ENCODE data around the gene HCAR1. TPM values are rescaled to one million over a fixed set of nuclear protein-coding genes. Genes with fewer than 3 reads are reported as not detected.
"Not testable (repeated sequence)": the region's sequence is repeated elsewhere in the genome, so short reads cannot be mapped to it uniquely, and the experiment has no call there.

HCAR1 gene
- total and polyA plus RNA-seq, 5 donors, result 0.08 to 0.20 (median 0.12) TPM; not detected in 1

DNA sequence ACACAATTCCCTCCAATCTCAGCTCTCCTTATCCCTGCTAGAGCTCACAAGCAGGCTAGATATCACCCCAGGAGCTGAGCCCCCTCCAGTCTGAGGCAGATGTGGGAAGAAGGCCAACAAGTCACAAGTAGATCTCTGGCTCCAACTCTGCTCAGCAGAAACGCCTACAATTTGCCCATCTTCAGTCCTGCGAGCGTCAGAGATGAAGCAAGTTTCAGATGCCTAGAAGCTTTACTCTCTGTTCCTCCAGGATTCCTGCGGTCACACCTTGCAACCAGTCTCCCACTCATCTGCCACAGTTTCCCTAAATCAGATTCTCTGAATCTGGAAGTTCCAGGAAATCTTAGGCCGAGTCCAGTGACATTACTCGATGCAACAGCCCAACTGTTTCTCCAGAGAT lies 15.4 kb downstream of the HCAR1 start:
- WGBS, result 69% methylated on average over 6 of the region's 6 CpGs
- H3K4me1 ChIP-seq (ENCODE audit: control insufficient read depth, insufficient read depth, low read length); DNase-seq; ATAC-seq; H3K9me3 ChIP-seq (ENCODE audit: control insufficient read depth, low read length); H3K27ac ChIP-seq (ENCODE audit: low read length); intact Hi-C loops (cut with DNase I); H3K27me3 ChIP-seq (ENCODE audit: control insufficient read depth, insufficient read depth); H3K4me3 ChIP-seq (ENCODE audit: low read length): not testable (repeated sequence)

DNA sequence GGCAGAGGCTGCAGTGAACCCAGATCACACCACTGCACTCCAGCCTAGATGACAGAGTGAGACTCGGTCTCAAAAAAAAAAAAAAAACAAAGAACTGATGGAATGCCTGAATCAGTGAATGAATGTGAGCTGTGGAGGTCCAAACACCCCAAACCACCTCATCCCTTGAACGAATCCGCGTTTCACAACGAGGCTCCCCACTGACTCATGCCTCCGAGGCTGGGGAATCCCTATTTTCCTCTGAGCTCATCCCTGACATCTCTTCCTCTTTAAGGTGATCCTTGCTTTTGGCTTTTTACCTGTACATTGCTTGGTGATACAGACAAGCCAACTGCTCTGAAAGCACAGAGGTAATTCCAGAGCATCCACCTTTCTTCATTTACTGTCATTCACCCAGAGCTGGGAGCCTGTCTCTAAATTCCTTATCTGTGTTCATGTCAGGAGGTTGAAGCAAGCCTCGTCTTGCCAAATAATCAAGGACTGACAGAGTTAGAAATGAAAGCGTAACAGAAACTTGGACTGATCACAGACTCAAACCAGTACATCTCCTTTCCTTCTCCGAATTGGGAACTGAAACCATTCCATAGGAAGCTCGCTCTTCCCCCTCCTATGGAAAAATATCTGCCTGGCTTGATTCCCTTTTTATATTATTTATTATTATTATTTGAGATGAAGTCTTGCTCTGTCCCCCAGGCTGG lies 17.0 kb downstream of the HCAR1 start:
- intact Hi-C loops (cut with DNase I); DNase-seq; H3K27ac ChIP-seq (ENCODE audit: low read length); H3K4me3 ChIP-seq (ENCODE audit: low read length); H3K4me1 ChIP-seq (ENCODE audit: control insufficient read depth, insufficient read depth, low read length); H3K27me3 ChIP-seq (ENCODE audit: control insufficient read depth, insufficient read depth); H3K9me3 ChIP-seq (ENCODE audit: control insufficient read depth, low read length): not testable (repeated sequence)
- ATAC-seq, result peak in 1 of 2 donors; percentile 29
- WGBS, result 52% methylated on average over 3 of the region's 10 CpGs

DNA sequence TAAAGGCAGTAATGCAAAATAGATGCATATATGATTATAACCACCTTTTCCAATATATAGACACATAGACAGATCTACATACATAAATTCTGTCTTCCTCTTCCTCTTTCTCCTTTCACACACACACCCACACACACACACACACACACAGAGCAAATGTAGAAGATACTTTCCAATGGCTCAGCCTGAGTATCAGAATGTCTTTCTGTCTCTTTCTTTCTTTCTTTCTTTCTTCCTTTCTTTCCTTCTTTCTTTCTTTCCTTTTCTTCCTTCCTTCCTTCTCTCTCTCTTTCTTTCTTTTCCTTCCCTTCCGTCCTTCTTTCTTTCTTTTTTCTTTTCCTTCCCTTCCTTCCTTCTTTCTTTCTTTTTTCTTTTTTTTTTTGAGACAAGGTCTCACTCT lies 19.4 kb downstream of the HCAR1 start:
- H3K27ac ChIP-seq (ENCODE audit: low read length); H3K27me3 ChIP-seq (ENCODE audit: control insufficient read depth, insufficient read depth); H3K9me3 ChIP-seq (ENCODE audit: control insufficient read depth, low read length); H3K4me1 ChIP-seq (ENCODE audit: control insufficient read depth, insufficient read depth, low read length); H3K4me3 ChIP-seq (ENCODE audit: low read length); intact Hi-C loops (cut with DNase I); ATAC-seq: not testable (repeated sequence)
- peak in 1 of 3 donors; percentile 6 for DNase-seq
- 74% methylated on average over 1 of the region's 1 CpG for WGBS

DNA sequence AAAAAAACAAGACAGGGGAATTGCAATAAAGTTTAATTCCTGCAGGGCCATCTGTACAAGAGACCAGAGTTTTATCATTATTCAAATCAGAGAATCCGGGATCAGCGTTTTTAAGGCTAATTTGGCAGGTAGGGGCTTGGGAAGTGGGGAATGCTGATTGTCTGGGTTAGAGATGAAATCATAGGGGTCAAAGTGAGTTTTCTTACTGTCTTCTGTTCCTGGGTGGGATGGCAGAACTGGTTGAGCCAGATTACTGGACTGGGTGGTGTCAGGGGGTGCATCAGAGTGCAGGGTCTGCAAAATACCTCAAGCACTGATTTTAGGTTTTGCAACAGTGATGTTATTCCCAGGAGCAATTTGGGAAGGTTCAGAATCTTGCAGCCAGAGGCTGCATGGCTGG lies 20.3 kb downstream of the HCAR1 start:
- H3K9me3 ChIP-seq (ENCODE audit: control insufficient read depth, low read length); H3K27me3 ChIP-seq (ENCODE audit: control insufficient read depth, insufficient read depth); H3K4me3 ChIP-seq (ENCODE audit: low read length); H3K4me1 ChIP-seq (ENCODE audit: control insufficient read depth, insufficient read depth, low read length); intact Hi-C loops (cut with DNase I); DNase-seq; ATAC-seq; H3K27ac ChIP-seq (ENCODE audit: low read length): not testable (repeated sequence)
- WGBS, result 67% methylated on average over 2 of the region's 2 CpGs

DNA sequence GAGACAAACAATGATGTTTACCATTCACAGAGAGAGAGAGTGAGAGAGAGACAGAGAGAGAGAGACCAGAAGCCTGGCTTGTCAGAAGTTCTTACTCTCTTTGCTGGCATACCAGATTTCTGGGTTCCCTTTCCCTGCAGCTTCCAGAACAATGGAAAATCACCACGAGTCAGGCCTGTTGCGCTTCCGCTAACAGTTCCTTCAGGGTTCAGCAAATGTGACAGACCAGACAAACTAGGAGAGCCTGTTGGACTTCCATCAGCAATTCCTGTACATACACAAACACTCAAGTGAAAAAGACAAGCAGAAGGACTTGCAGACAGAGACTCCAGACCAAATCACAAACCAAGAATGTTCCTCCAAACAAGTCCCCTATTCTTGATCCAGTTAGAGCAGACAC lies 21.4 kb downstream of the HCAR1 start:
- WGBS, result no CpG with 5 or more reads among the region's 3 CpGs
- H3K4me3 ChIP-seq (ENCODE audit: low read length); H3K27me3 ChIP-seq (ENCODE audit: control insufficient read depth, insufficient read depth); H3K4me1 ChIP-seq (ENCODE audit: control insufficient read depth, insufficient read depth, low read length); intact Hi-C loops (cut with DNase I); H3K9me3 ChIP-seq (ENCODE audit: control insufficient read depth, low read length); ATAC-seq; H3K27ac ChIP-seq (ENCODE audit: low read length); DNase-seq: not testable (repeated sequence)

DNA sequence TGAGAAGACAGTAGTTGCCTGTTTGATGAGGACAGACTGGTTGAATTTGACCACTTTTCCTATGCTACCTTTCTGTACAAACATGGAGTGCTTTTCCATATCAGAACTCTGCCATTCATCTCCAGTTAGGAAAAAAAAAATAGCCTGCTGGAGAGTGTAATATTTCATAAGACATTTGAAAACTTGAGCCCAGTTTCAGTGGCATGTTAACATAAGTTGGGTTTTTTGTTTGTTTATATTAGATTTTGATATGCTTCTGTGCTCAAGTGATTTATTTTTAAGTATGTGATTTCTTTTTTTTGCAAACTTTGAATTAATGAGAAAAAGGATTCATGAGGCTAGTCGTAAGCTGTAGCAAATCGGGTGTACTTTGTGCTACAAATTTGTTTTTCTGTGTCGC lies 26.8 kb downstream of the HCAR1 start:
- DNase-seq; intact Hi-C loops (cut with DNase I); H3K9me3 ChIP-seq (ENCODE audit: control insufficient read depth, low read length); H3K27me3 ChIP-seq (ENCODE audit: control insufficient read depth, insufficient read depth); H3K4me3 ChIP-seq (ENCODE audit: low read length); H3K4me1 ChIP-seq (ENCODE audit: control insufficient read depth, insufficient read depth, low read length); ATAC-seq; H3K27ac ChIP-seq (ENCODE audit: low read length): not testable (repeated sequence)
- 87% methylated on average over 3 of the region's 3 CpGs for WGBS

DNA sequence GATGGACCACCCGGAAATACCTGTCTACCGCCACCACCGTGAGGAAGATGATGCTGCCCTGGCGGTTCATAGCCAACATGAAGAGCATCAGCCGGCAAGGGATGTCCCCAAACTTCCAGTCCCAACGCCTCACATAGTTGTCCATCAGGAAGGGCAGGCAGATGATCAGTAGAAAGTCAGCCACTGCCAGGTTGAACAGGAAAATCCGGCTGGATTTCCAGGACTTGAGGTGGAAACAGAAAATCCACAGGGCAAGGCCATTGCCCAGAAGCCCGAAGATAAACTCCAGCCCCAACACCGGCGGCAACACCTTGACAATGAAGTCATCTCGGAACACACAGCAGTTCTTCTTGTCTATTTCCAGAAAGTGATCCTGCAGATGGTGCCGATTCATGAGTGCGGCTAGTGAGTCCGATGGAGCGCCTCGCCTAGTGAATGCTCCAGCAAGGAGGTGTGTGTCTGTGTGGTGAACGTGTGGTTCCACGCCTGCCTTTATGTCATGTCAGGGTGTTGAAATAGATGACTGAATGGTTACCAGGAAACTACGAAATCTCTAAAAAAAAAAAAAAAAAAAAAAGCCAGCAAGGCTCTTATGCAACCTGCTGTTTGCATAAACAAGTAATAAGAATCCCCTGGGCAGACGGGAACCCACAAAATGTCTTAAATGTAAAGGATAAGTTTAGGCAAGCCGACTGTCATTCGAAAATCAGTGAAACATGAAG lies 27.6 kb downstream of the HCAR1 start, which contains the start of gene HCAR2:
HCAR2 (minus strand) TSS at position 468 of the 722 bp plus-strand sequence; CDS start at position 394, 74 bp downstream.
- H3K9me3 ChIP-seq (ENCODE audit: control insufficient read depth, low read length); H3K27me3 ChIP-seq (ENCODE audit: control insufficient read depth, insufficient read depth); H3K27ac ChIP-seq (ENCODE audit: low read length); DNase-seq; intact Hi-C loops (cut with DNase I); ATAC-seq; H3K4me3 ChIP-seq (ENCODE audit: low read length); H3K4me1 ChIP-seq (ENCODE audit: control insufficient read depth, insufficient read depth, low read length): not testable (repeated sequence)
- 87% methylated on average over 22 of the region's 22 CpGs for WGBS

DNA sequence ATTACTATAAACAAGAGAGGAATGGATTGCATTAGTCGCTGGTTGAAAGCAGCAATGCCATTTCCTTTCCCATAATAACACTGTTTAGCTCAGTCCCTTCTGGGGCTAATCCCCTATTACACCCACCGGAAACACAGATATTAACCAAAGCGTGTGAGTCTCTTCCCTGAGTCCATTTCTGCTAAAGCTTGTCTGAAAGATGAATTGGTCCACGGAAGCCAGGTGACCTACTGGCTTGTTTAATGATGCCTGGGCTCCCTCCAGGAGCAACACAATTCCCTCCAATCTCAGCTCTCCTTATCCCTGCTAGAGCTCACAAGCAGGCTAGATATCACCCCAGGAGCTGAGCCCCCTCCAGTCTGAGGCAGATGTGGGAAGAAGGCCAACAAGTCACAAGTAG lies 29.2 kb downstream of the HCAR1 start:
- WGBS, result 59% methylated on average over 4 of the region's 4 CpGs
- H3K9me3 ChIP-seq (ENCODE audit: control insufficient read depth, low read length); H3K27ac ChIP-seq (ENCODE audit: low read length); H3K4me1 ChIP-seq (ENCODE audit: control insufficient read depth, insufficient read depth, low read length); DNase-seq; intact Hi-C loops (cut with DNase I); H3K4me3 ChIP-seq (ENCODE audit: low read length); H3K27me3 ChIP-seq (ENCODE audit: control insufficient read depth, insufficient read depth); ATAC-seq: not testable (repeated sequence)

DNA sequence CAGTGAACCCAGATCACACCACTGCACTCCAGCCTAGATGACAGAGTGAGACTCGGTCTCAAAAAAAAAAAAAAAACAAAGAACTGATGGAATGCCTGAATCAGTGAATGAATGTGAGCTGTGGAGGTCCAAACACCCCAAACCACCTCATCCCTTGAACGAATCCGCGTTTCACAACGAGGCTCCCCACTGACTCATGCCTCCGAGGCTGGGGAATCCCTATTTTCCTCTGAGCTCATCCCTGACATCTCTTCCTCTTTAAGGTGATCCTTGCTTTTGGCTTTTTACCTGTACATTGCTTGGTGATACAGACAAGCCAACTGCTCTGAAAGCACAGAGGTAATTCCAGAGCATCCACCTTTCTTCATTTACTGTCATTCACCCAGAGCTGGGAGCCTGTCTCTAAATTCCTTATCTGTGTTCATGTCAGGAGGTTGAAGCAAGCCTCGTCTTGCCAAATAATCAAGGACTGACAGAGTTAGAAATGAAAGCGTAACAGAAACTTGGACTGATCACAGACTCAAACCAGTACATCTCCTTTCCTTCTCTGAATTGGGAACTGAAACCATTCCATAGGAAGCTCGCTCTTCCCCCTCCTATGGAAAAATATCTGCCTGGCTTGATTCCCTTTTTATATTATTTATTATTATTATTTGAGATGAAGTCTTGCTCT lies 30.5 kb downstream of the HCAR1 start:
- H3K9me3 ChIP-seq (ENCODE audit: control insufficient read depth, low read length); ATAC-seq; H3K27ac ChIP-seq (ENCODE audit: low read length); H3K4me1 ChIP-seq (ENCODE audit: control insufficient read depth, insufficient read depth, low read length); DNase-seq; H3K4me3 ChIP-seq (ENCODE audit: low read length); H3K27me3 ChIP-seq (ENCODE audit: control insufficient read depth, insufficient read depth); intact Hi-C loops (cut with DNase I): not testable (repeated sequence)
- WGBS, result 67% methylated on average over 2 of the region's 9 CpGs

DNA sequence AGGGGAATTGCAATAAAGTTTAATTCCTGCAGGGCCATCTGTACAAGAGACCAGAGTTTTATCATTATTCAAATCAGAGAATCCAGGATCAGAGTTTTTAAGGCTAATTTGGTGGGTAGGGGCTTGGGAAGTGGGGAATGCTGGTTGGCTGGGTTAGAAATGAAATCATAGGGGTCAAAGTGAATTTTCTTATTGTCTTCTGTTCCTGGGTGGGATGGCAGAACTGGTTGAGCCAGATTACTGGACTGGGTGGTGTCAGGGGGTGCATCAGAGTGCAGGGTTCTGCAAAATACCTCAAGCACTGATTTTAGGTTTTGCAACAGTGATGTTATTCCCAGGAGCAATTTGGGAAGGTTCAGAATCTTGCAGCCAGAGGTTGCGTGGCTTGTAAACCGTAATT lies 33.7 kb downstream of the HCAR1 start:
- H3K4me3 ChIP-seq (ENCODE audit: low read length); H3K27ac ChIP-seq (ENCODE audit: low read length); ATAC-seq; H3K9me3 ChIP-seq (ENCODE audit: control insufficient read depth, low read length); DNase-seq; H3K4me1 ChIP-seq (ENCODE audit: control insufficient read depth, insufficient read depth, low read length); intact Hi-C loops (cut with DNase I); H3K27me3 ChIP-seq (ENCODE audit: control insufficient read depth, insufficient read depth): not testable (repeated sequence)
- WGBS, result 81% methylated on average over 2 of the region's 2 CpGs

DNA sequence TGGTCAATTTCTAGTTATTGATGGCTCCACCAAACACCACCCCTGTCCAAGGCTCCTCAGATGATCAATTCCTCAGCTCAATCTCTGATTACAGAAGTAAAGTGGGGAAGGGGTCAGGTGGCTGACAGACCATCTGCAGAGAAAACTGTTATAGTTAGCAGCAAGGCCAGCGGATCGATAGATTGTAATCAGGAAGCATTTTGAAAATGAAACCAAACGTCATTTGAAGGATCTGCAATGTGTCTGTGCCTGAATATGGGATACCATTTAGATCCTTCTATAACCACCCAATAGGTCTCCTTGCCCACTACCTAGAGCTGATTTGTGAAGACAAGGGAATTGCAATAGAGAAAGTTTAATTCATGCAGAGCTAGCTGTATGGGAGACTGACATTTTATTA lies 39.1 kb downstream of the HCAR1 start:
- no peaks in the 10 kb centered on the region for H3K9me3 ChIP-seq (ENCODE audit: control insufficient read depth, low read length)
- H3K4me1 ChIP-seq (ENCODE audit: control insufficient read depth, insufficient read depth, low read length), result no peaks in the 10 kb centered on the region
- ATAC-seq (no peak), DNase-seq (no peak)
- H3K27me3 ChIP-seq (ENCODE audit: control insufficient read depth, insufficient read depth), result no peaks in the 10 kb centered on the region
- no peak overlapping the region for H3K4me3 ChIP-seq (ENCODE audit: low read length)
- 78% methylated on average over 3 of the region's 3 CpGs for WGBS
- no peak overlapping the region for H3K27ac ChIP-seq (ENCODE audit: low read length)
- intact Hi-C loops (cut with DNase I), result no loop called here

All from right cardiac atrium (tissue), 5 donors.